ENCODE measurements around the gene USP24.

Gene USP24

GRCh38 chr1:55244476-55245099 is 29.4 kb upstream of the USP24 start:
- in situ Hi-C loops (cut with HindIII; ENCODE audit: low sequenced_read_pairs): no loop called here
- no peak for DNase-seq (ENCODE audit: low read depth, low spot score)
- no peak overlapping the region for H3K4me3 ChIP-seq (ENCODE audit: low read depth, low read length)
- no peak for TF ChIP-seq CTCF (IDR thresholded peaks at IDR 0.05; ENCODE audit: low read depth, low read length)

GRCh38 chr1:55243655-55244054 is 28.5 kb upstream of the USP24 start:
- no peak overlapping the region for H3K4me3 ChIP-seq (ENCODE audit: low read depth, low read length)
- no peak for TF ChIP-seq CTCF (IDR thresholded peaks at IDR 0.05; ENCODE audit: low read depth, low read length)
- DNase-seq (ENCODE audit: low read depth, low spot score): no peak
- in situ Hi-C loops (cut with HindIII; ENCODE audit: low sequenced_read_pairs): no loop called here

- no peak for TF ChIP-seq CTCF (IDR thresholded peaks at IDR 0.05; ENCODE audit: low read depth, low read length)
- in situ Hi-C loops (cut with HindIII; ENCODE audit: low sequenced_read_pairs): no loop called here
- no peak overlapping the region for H3K4me3 ChIP-seq (ENCODE audit: low read depth, low read length)
Observed at GRCh38 chr1:55239548-55239947, 24.4 kb upstream of the USP24 start.

GRCh38 chr1:55235722-55236121 is 20.6 kb upstream of the USP24 start:
- in situ Hi-C loops (cut with HindIII; ENCODE audit: low sequenced_read_pairs): no loop called here
- no peak overlapping the region for H3K4me3 ChIP-seq (ENCODE audit: low read depth, low read length)
- DNase-seq (ENCODE audit: low read depth, low spot score): peak; percentile 80
- no peak for TF ChIP-seq CTCF (IDR thresholded peaks at IDR 0.05; ENCODE audit: low read depth, low read length)

More at GRCh38 chr1:55239548-55239947, 24.4 kb upstream of the USP24 start:
- DNase-seq (ENCODE audit: low read depth, low spot score): no peak

- DNase-seq (ENCODE audit: low read depth, low spot score): no peak
- no peak for TF ChIP-seq CTCF (IDR thresholded peaks at IDR 0.05; ENCODE audit: low read depth, low read length)
- in situ Hi-C loops (cut with HindIII; ENCODE audit: low sequenced_read_pairs): no loop called here
- H3K4me3 ChIP-seq (ENCODE audit: low read depth, low read length): no peak overlapping the region
Observed at GRCh38 chr1:55234016-55234415, 18.9 kb upstream of the USP24 start.

- no peak for TF ChIP-seq CTCF (IDR thresholded peaks at IDR 0.05; ENCODE audit: low read depth, low read length)
- H3K4me3 ChIP-seq (ENCODE audit: low read depth, low read length): no peak overlapping the region
- in situ Hi-C loops (cut with HindIII; ENCODE audit: low sequenced_read_pairs): no loop called here
- no peak for DNase-seq (ENCODE audit: low read depth, low spot score)
Observed at GRCh38 chr1:55233145-55233777, 18.1 kb upstream of the USP24 start.
